Ectodermal cell (in vitro differentiated cells): ENCODE measurements around the gene LTBP1. TPM values are rescaled to one million over a fixed set of nuclear protein-coding genes. Genes with fewer than 3 reads are reported as not detected.

Source experiments
- H3K27ac ChIP-seq: 2 replicates; pipeline ENCODE4 v1.7.0; 2013; ENCODE audit warnings: mild to moderate bottlenecking, low read depth, low read length; ENCODE audit not compliant: insufficient read depth, poor library complexity, severe bottlenecking
- H3K27me3 ChIP-seq: 2 replicates; pipeline ENCODE4 v1.7.0; 2013; ENCODE audit warnings: mild to moderate bottlenecking, low read length; ENCODE audit not compliant: insufficient read depth, control insufficient read depth, poor library complexity, severe bottlenecking
- H3K36me3 ChIP-seq: one replicate; pipeline ENCODE4 v1.7.0; 2013; ENCODE audit warnings: low read length; ENCODE audit not compliant: control insufficient read depth, insufficient read depth
- H3K4me1 ChIP-seq: one replicate; pipeline ENCODE4 v1.7.0; 2013; ENCODE audit warnings: low read length; ENCODE audit not compliant: control insufficient read depth, insufficient read depth
- H3K4me3 ChIP-seq: 2 replicates; pipeline ENCODE4 v1.7.0; 2013; ENCODE audit warnings: low read depth, low read length, control low read depth; ENCODE audit not compliant: insufficient read depth
- H3K9me3 ChIP-seq: 2 replicates; pipeline ENCODE4 v1.7.0; 2013; ENCODE audit warnings: mild to moderate bottlenecking, low read length, moderate library complexity; ENCODE audit not compliant: control insufficient read depth
- WGBS, 2 experiments: methylation state at CpG; one replicate each; pipeline ENCODE4 v1.1.7; 2013; ENCODE audit warnings: missing lambda C conversion rate in 2 of 2; 5-methylcytosine and 5-hydroxymethylcytosine counted together
- polyA plus RNA-seq, 4 experiments: library from polyadenylated mRNA; stranded (reverse); fragments of 50-300 nt; gene quantifications; one replicate each; pipeline ENCODE4 v1.2.3, GENCODE V29; 2013

Gene LTBP1
- 31.3 TPM for polyA plus RNA-seq (2013, experiment 1 of 4)
- polyA plus RNA-seq (2013, experiment 2 of 4) = 35.0 TPM
- polyA plus RNA-seq (2013, experiment 3 of 4) = 31.1 TPM
- polyA plus RNA-seq (2013, experiment 4 of 4) = 31.4 TPM

GRCh38 chr2:32946314-32947075, at the start of gene LTBP1:
Gene LTBP1 (plus strand): TSS chr2:32946953. CDS start chr2:32947325, 372 bp downstream.
- H3K27ac ChIP-seq = peak within 1 kb of the TSS; percentile 57
- 0 to 1% methylated on average over 68 of the region's 68 CpGs for WGBS, 2 experiments
- H3K4me1 ChIP-seq = no peaks in the 10 kb centered on the region
- peaks cover 3% of the 10 kb centered on the region for H3K27me3 ChIP-seq
- H3K36me3 ChIP-seq = no peaks in the 10 kb centered on the region
- peak within 1 kb of the TSS; percentile 58 for H3K4me3 ChIP-seq
- H3K9me3 ChIP-seq = no peaks in the 10 kb centered on the region

GRCh38 chr2:32900246-32900973, 46.3 kb upstream of the LTBP1 start:
- no peaks in the 10 kb centered on the region for H3K9me3 ChIP-seq
- no peaks in the 10 kb centered on the region for H3K27me3 ChIP-seq
- no peak overlapping the region for H3K27ac ChIP-seq
- H3K4me1 ChIP-seq = no peaks in the 10 kb centered on the region
- H3K36me3 ChIP-seq = no peaks in the 10 kb centered on the region
- whole genome bisulfite sequencing, 2 experiments = 79 to 85% methylated on average over 8 of the region's 12 CpGs
- no peak overlapping the region for H3K4me3 ChIP-seq

- Histone ChIP-seq H3K4me3 (no peak overlapping the region), H3K27ac (no peak overlapping the region), H3K4me1 (no peaks in the 10 kb centered on the region), H3K9me3 (no peaks in the 10 kb centered on the region), H3K27me3 (no peaks in the 10 kb centered on the region), H3K36me3 (no peaks in the 10 kb centered on the region)
- 92 to 96% methylated on average over 7 of the region's 7 CpGs for WGBS, 2 experiments
Measured at GRCh38 chr2:32901313-32901712, 45.4 kb upstream of the LTBP1 start.

GRCh38 chr2:32902174-32902573, 44.6 kb upstream of the LTBP1 start:
- WGBS, 2 experiments = 93 to 100% methylated on average over 1 of the region's 1 CpG
- Histone ChIP-seq H3K27ac (no peak overlapping the region), H3K36me3 (no peaks in the 10 kb centered on the region), H3K4me3 (no peak overlapping the region), H3K4me1 (no peaks in the 10 kb centered on the region), H3K27me3 (no peaks in the 10 kb centered on the region), H3K9me3 (no peaks in the 10 kb centered on the region)

- Histone ChIP-seq H3K27me3 (no peaks in the 10 kb centered on the region), H3K9me3 (no peaks in the 10 kb centered on the region), H3K27ac (no peak overlapping the region), H3K4me1 (no peaks in the 10 kb centered on the region), H3K4me3 (no peak overlapping the region), H3K36me3 (no peaks in the 10 kb centered on the region)
- 55 to 58% methylated on average over 4 of the region's 4 CpGs for WGBS, 2 experiments
Measured at GRCh38 chr2:32902986-32903385, 43.8 kb upstream of the LTBP1 start.

GRCh38 chr2:32904074-32904473, 42.7 kb upstream of the LTBP1 start:
- no peaks in the 10 kb centered on the region for H3K27me3 ChIP-seq
- no peak overlapping the region for H3K4me3 ChIP-seq
- H3K36me3 ChIP-seq = no peaks in the 10 kb centered on the region
- no peaks in the 10 kb centered on the region for H3K9me3 ChIP-seq
- H3K27ac ChIP-seq = no peak overlapping the region
- WGBS, 2 experiments = 92 to 95% methylated on average over 2 of the region's 3 CpGs
- no peaks in the 10 kb centered on the region for H3K4me1 ChIP-seq

GRCh38 chr2:32904751-32905150, 42.0 kb upstream of the LTBP1 start:
- H3K27ac ChIP-seq = no peak overlapping the region
- WGBS, 2 experiments = 32 to 37% methylated on average over 3 of the region's 3 CpGs

GRCh38 chr2:32905270-32905669, 41.5 kb upstream of the LTBP1 start:
- no peaks in the 10 kb centered on the region for H3K36me3 ChIP-seq
- H3K9me3 ChIP-seq = no peaks in the 10 kb centered on the region
- no peaks in the 10 kb centered on the region for H3K4me1 ChIP-seq
- no peaks in the 10 kb centered on the region for H3K27me3 ChIP-seq
- H3K27ac ChIP-seq = no peak overlapping the region
- no peak overlapping the region for H3K4me3 ChIP-seq
- WGBS, 2 experiments = 96% methylated on average over 3 of the region's 3 CpGs

More at GRCh38 chr2:32904751-32905150, 42.0 kb upstream of the LTBP1 start:
- Histone ChIP-seq H3K4me1 (no peaks in the 10 kb centered on the region), H3K36me3 (no peaks in the 10 kb centered on the region), H3K4me3 (no peak overlapping the region), H3K9me3 (no peaks in the 10 kb centered on the region), H3K27me3 (no peaks in the 10 kb centered on the region)

- Histone ChIP-seq H3K4me3 (no peak overlapping the region), H3K4me1 (no peaks in the 10 kb centered on the region), H3K27ac (no peak overlapping the region), H3K36me3 (no peaks in the 10 kb centered on the region), H3K9me3 (no peaks in the 10 kb centered on the region), H3K27me3 (no peaks in the 10 kb centered on the region)
- 93 to 94% methylated on average over 8 of the region's 8 CpGs for WGBS, 2 experiments
Measured at GRCh38 chr2:32910883-32911598, 35.7 kb upstream of the LTBP1 start.

GRCh38 chr2:32915694-32916093, 31.1 kb upstream of the LTBP1 start:
- no peak overlapping the region for H3K4me3 ChIP-seq
- no peaks in the 10 kb centered on the region for H3K4me1 ChIP-seq
- H3K36me3 ChIP-seq = no peaks in the 10 kb centered on the region
- H3K27ac ChIP-seq = no peak overlapping the region
- 75% methylated on average over 1 of the region's 1 CpG; no CpG with 5 or more reads in 1 of the 2 experiments for WGBS, 2 experiments
- no peaks in the 10 kb centered on the region for H3K27me3 ChIP-seq
- no peaks in the 10 kb centered on the region for H3K9me3 ChIP-seq
